ENCODE results near the gene PTPRG.

DNA sequence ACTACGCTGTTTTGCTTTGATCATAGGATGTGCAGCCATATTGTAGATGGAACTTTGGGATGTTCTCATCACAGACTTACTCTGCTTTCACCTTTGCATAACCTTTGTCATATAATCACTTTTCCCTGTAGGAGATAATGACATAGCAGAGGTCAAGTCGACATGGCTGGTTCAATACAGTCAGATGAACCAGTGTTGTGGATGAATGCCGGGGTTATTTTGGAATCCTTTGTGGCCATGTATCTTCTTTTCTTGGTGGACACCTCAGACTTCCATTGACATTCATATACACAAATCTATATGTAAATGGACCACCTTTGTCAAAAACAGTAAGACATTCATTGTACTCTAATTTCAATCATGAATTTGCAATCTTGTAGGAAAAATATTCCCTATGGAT lies 180.2 kb downstream of the PTPRG start:
- TF ChIP-seq, protein P1, sequence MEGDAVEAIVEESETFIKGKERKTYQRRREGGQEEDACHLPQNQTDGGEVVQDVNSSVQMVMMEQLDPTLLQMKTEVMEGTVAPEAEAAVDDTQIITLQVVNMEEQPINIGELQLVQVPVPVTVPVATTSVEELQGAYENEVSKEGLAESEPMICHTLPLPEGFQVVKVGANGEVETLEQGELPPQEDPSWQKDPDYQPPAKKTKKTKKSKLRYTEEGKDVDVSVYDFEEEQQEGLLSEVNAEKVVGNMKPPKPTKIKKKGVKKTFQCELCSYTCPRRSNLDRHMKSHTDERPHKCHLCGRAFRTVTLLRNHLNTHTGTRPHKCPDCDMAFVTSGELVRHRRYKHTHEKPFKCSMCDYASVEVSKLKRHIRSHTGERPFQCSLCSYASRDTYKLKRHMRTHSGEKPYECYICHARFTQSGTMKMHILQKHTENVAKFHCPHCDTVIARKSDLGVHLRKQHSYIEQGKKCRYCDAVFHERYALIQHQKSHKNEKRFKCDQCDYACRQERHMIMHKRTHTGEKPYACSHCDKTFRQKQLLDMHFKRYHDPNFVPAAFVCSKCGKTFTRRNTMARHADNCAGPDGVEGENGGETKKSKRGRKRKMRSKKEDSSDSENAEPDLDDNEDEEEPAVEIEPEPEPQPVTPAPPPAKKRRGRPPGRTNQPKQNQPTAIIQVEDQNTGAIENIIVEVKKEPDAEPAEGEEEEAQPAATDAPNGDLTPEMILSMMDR (IDR thresholded peaks at IDR 0.05; ENCODE audit: extremely low read depth in 1 of 2, insufficient read depth in 1 of 2, low read depth in 1 of 2, low read length in 2 of 2), result no peak
- TF ChIP-seq POLR2A (IDR thresholded peaks at IDR 0.05; ENCODE audit: low read depth, low read length), result no peak
- no peak for TF ChIP-seq EZH2 (IDR thresholded peaks at IDR 0.05; ENCODE audit: borderline replicate concordance, low read depth, low read length, severe bottlenecking)
- TF ChIP-seq POLR2AphosphoS5 (IDR thresholded peaks at IDR 0.05; ENCODE audit: insufficient read depth, low read depth, low read length), result no peak
- TF ChIP-seq FOS (IDR thresholded peaks at IDR 0.05; ENCODE audit: borderline replicate concordance, insufficient read depth, low read length), result no peak
- no peak for TF ChIP-seq GATA2 (IDR thresholded peaks at IDR 0.05; ENCODE audit: insufficient read depth, insufficient read length, low read depth, low read length)
